ENCODE measurements around the gene PELI2. TPM values are rescaled to one million over a fixed set of nuclear protein-coding genes. Genes with fewer than 3 reads are reported as not detected.

The PELI2 gene
- total RNA-seq, 4 donors from 2014 or later: 0.91 to 10.5 (median 3.9) TPM

DNA sequence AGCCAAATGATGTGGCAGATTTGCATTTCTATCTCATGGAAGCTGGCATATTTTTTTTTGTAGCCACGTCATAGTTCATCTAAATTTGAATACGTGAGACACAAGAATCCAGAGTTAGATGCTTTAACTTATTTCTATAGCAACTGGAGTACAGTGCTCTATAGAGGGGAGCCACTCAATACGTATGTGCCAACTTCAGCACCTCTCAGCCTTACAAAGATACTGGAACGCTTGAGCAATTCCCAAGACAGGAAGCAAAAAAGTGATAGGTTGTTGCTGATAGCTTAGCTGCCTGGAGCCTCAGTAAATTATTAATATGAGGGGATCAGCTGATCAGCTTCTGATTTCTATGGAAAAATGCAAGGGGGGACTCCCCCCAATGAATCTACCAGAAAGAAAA lies 24.1 kb upstream of the PELI2 start:
- TF ChIP-seq POLR2A (IDR thresholded peaks at IDR 0.05): no peak
- TF ChIP-seq, protein P1, sequence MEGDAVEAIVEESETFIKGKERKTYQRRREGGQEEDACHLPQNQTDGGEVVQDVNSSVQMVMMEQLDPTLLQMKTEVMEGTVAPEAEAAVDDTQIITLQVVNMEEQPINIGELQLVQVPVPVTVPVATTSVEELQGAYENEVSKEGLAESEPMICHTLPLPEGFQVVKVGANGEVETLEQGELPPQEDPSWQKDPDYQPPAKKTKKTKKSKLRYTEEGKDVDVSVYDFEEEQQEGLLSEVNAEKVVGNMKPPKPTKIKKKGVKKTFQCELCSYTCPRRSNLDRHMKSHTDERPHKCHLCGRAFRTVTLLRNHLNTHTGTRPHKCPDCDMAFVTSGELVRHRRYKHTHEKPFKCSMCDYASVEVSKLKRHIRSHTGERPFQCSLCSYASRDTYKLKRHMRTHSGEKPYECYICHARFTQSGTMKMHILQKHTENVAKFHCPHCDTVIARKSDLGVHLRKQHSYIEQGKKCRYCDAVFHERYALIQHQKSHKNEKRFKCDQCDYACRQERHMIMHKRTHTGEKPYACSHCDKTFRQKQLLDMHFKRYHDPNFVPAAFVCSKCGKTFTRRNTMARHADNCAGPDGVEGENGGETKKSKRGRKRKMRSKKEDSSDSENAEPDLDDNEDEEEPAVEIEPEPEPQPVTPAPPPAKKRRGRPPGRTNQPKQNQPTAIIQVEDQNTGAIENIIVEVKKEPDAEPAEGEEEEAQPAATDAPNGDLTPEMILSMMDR (IDR thresholded peaks at IDR 0.05): no peak
- intact Hi-C loops (cut with DNase I): no loop called here
- Histone ChIP-seq H3K9me3 (no peaks in the 10 kb centered on the region), H3K27me3 (no peaks in the 10 kb centered on the region), H3K27ac (no peak overlapping the region), H3K4me3 (no peak overlapping the region), H3K36me3 (no peaks in the 10 kb centered on the region), H3K4me1 (peaks cover 0 to under 1% (median 0%) of the 10 kb centered on the region in 3 donors)
- 74 to 82% methylated on average over 4 of the region's 4 CpGs for WGBS, 2 donors
- no peak for DNase-seq

DNA sequence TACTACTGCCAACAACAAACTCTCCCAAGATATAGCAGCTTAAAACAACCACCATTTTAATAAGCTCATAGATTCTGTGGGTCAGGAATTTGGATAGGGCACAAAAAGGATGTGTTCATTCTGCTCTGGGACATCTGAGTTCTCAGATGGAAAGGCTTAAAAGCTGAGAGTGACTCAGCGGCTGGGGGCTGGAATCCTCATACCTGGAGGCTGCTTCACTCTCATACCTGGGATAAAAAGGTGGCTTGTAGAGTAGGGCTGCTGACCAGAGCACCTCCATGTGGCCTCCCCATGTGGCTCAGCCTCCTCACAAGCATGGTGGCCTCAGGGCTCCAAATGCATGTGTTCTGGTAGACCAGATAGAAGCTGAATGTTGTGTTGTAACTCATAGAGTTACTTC lies 20.2 kb upstream of the PELI2 start:
- TF ChIP-seq, protein P1 (IDR thresholded peaks at IDR 0.05): no peak
- no peak for TF ChIP-seq POLR2A (IDR thresholded peaks at IDR 0.05)
- 63 to 64% methylated on average over 1 of the region's 1 CpG for WGBS, 2 donors
- H3K4me3 ChIP-seq: no peak overlapping the region
- intact Hi-C loops (cut with DNase I): no loop called here
- peaks cover 0 to 17% (median 6%) of the 10 kb centered on the region in 3 donors for H3K4me1 ChIP-seq
- DNase-seq: no peak
- no peak overlapping the region for H3K27ac ChIP-seq
- no peaks in the 10 kb centered on the region for H3K36me3 ChIP-seq
- H3K27me3 ChIP-seq: no peaks in the 10 kb centered on the region
- no peaks in the 10 kb centered on the region for H3K9me3 ChIP-seq

DNA sequence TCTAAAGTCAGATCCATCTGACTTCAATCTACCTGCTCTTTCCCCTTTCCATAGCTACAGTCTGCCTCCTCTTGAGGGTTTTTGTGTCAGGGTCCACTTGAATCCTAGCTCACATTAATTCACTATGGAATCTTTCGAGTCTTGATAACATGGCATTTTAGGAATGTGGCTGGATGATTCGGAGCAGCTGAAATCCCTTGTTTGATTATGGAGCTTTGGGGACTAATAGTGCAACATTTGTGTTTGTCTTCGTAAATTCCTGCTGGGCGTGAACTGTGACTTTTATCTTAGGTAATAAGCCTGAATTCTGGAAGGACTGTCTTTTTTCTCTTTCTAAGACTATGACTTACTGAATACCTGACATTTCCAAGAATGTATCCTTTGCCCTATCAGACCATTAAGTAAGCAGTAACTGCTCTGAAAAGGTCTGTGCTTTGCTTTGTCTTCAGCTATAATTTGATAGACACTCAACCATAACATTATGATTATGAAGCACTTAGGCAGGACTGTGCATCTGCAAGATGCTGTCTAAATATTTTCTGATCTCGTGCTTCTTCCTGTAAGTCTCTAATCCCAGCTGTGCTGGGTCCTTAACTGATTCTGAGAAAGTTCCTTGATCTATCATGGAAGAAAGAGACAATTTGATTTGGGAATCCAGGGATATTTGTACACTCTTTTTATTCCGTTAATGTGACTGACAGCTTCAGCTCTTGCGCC lies 19.0 kb upstream of the PELI2 start:
- Histone ChIP-seq H3K36me3 (no peaks in the 10 kb centered on the region), H3K4me3 (no peak overlapping the region), H3K27ac (no peak overlapping the region), H3K9me3 (no peaks in the 10 kb centered on the region), H3K27me3 (no peaks in the 10 kb centered on the region), H3K4me1 (peaks cover 0 to 17% (median 6%) of the 10 kb centered on the region in 3 donors)
- whole genome bisulfite sequencing, 2 donors: 48 to 50% methylated on average over 7 of the region's 7 CpGs
- intact Hi-C loops (cut with DNase I): no loop called here
- no peak for DNase-seq
- TF ChIP-seq, protein P1 (IDR thresholded peaks at IDR 0.05): no peak
- TF ChIP-seq POLR2A (IDR thresholded peaks at IDR 0.05): no peak

DNA sequence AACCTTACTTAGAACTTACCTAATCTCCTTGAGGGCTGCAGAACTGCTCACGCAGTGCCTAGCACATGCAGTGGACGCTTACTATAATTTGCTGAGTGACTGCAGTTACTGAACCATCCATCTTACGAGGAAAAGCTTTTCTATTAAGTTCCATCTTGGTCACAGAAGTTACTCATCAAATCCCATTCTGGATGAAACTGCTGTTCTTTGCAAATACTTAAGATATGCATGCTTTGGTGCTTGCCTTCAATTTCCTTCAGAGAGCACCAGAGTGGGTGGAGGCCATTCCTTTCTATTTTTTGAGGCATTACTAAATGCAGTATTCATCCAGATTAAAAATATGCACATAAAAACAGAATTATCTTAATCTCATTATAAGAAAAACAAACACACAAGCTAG lies 17.7 kb upstream of the PELI2 start:
- Histone ChIP-seq H3K27me3 (no peaks in the 10 kb centered on the region), H3K27ac (no peak overlapping the region), H3K9me3 (no peaks in the 10 kb centered on the region), H3K36me3 (no peaks in the 10 kb centered on the region), H3K4me3 (no peak overlapping the region), H3K4me1 (peaks cover 0 to 17% (median 6%) of the 10 kb centered on the region in 3 donors)
- WGBS, 2 donors: 40 to 45% methylated on average over 3 of the region's 3 CpGs
- no peak for DNase-seq
- intact Hi-C loops (cut with DNase I): no loop called here
- TF ChIP-seq, protein P1 (IDR thresholded peaks at IDR 0.05): no peak
- TF ChIP-seq POLR2A (IDR thresholded peaks at IDR 0.05): no peak

DNA sequence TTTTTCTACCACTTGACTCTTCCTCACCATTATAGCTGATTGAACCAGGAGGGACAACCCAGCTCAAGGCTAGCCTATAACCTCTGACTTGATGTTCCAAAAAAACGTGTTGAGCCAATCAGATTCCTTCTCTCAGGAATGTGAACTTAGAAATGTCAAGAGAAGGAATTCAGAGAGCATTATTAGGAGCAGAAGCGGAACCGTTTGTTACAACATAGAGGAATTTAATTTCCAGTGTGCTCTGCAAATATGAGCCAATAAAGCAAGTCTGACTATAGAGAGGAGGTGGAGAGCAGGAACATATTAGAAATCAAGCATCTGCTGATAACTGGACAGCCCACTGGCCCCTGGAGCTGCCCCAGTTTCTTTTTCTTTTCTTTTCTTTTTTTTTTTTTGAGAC lies 15.3 kb upstream of the PELI2 start:
- no peaks in the 10 kb centered on the region for H3K9me3 ChIP-seq
- intact Hi-C loops (cut with DNase I): no loop called here
- DNase-seq: no peak
- H3K27me3 ChIP-seq: no peaks in the 10 kb centered on the region
- peaks cover 0 to 17% (median 6%) of the 10 kb centered on the region in 3 donors for H3K4me1 ChIP-seq
- H3K4me3 ChIP-seq: no peak overlapping the region
- no peak for TF ChIP-seq POLR2A (IDR thresholded peaks at IDR 0.05)
- TF ChIP-seq, protein P1 (IDR thresholded peaks at IDR 0.05): no peak
- no peaks in the 10 kb centered on the region for H3K36me3 ChIP-seq
- 49 to 55% methylated on average over 3 of the region's 3 CpGs for WGBS, 2 donors
- no peak overlapping the region for H3K27ac ChIP-seq
